Measurements from ENCODE around the gene PDIK1L.

PDIK1L gene

GRCh38 chr1:26122988-26123973 is 11.7 kb downstream of the PDIK1L start (continued):
- no peak for TF ChIP-seq RBAK (tag by site-specific recombination; IDR thresholded peaks at IDR 0.05)
- peak; percentile 60 for TF ChIP-seq SP7 (tag by site-specific recombination; IDR thresholded peaks at IDR 0.05)
- TF ChIP-seq, protein P1, sequence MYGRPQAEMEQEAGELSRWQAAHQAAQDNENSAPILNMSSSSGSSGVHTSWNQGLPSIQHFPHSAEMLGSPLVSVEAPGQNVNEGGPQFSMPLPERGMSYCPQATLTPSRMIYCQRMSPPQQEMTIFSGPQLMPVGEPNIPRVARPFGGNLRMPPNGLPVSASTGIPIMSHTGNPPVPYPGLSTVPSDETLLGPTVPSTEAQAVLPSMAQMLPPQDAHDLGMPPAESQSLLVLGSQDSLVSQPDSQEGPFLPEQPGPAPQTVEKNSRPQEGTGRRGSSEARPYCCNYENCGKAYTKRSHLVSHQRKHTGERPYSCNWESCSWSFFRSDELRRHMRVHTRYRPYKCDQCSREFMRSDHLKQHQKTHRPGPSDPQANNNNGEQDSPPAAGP (tag by site-specific recombination; IDR thresholded peaks at IDR 0.05), result no peak
- TF ChIP-seq ZNF571 (tag by site-specific recombination; IDR thresholded peaks at IDR 0.05), result no peak
- no peak for TF ChIP-seq ZNF529 (tag by site-specific recombination; IDR thresholded peaks at IDR 0.05; ENCODE audit: insufficient replicate concordance)
- TF ChIP-seq SCRT1 (tag by site-specific recombination; IDR thresholded peaks at IDR 0.05; ENCODE audit: borderline replicate concordance), result peak; percentile 55; the same call in 1 of the 2 replicates
- TF ChIP-seq ZNF398 (tag by site-specific recombination; IDR thresholded peaks at IDR 0.05), result no peak
- no peak for TF ChIP-seq ZBTB44 (tag by site-specific recombination; IDR thresholded peaks at IDR 0.05)
- TF ChIP-seq ZNF202 (tag by site-specific recombination; IDR thresholded peaks at IDR 0.05; ENCODE audit: borderline replicate concordance), result no peak
- TF ChIP-seq WT1 (tag by site-specific recombination; IDR thresholded peaks at IDR 0.05), result no peak
- TF ChIP-seq ZBTB17 (tag by site-specific recombination; IDR thresholded peaks at IDR 0.05), result peak; percentile 12; the same call in 1 of the 2 replicates
- TF ChIP-seq ZNF324 (tag by site-specific recombination; IDR thresholded peaks at IDR 0.05), result 0 out of 2 replicates have a peak, but pooled peaks have one; percentile 45
- TF ChIP-seq KLF9 (tag by site-specific recombination; IDR thresholded peaks at IDR 0.05; ENCODE audit: low read depth), result no peak
- 0 out of 2 replicates have a peak, but pooled peaks have one; percentile 21 for TF ChIP-seq ZNF600 (tag by site-specific recombination; IDR thresholded peaks at IDR 0.05)
- TF ChIP-seq ZNF624 (tag by site-specific recombination; IDR thresholded peaks at IDR 0.05), result no peak
- TF ChIP-seq SCRT2 (tag by site-specific recombination; IDR thresholded peaks at IDR 0.05), result peak; percentile 96
- TF ChIP-seq ZNF10 (tag by site-specific recombination; IDR thresholded peaks at IDR 0.05), result 0 out of 2 replicates have a peak, but pooled peaks have one; percentile 20
- TF ChIP-seq GLI4 (tag by site-specific recombination; IDR thresholded peaks at IDR 0.05), result no peak
- no peak for TF ChIP-seq ZFP37 (tag by site-specific recombination; IDR thresholded peaks at IDR 0.05)
- TF ChIP-seq ZNF335 (tag by site-specific recombination; conservative IDR thresholded peaks at IDR 0.05), result 0 out of 2 replicates have a peak, but pooled peaks have one; percentile 20
- TF ChIP-seq ZNF747 (tag by site-specific recombination; IDR thresholded peaks at IDR 0.05), result no peak
- TF ChIP-seq ZNF510 (tag by site-specific recombination; IDR thresholded peaks at IDR 0.05; ENCODE audit: insufficient replicate concordance), result no peak
- TF ChIP-seq ZNF366 (tag by site-specific recombination; conservative IDR thresholded peaks at IDR 0.05), result 0 out of 2 replicates have a peak, but pooled peaks have one; percentile 28
- TF ChIP-seq ZNF629 (tag by site-specific recombination; IDR thresholded peaks at IDR 0.05), result no peak; the same call in 1 of the 2 replicates
- TF ChIP-seq ZNF114 (tag by site-specific recombination; IDR thresholded peaks at IDR 0.05), result no peak

Data from HEK293 (cell line).